Coronary artery (tissue), 2 donors: ENCODE measurements around the gene NFATC2IP.
"Not testable (repeated sequence)": the region's sequence is repeated elsewhere in the genome, so short reads cannot be mapped to it uniquely, and the experiment has no call there.

Experiments used
- DNase-seq: peaks from one replicate; pipeline ENCODE4 v3.0.0-alpha.2; 2017; ENCODE audit warnings: low spot score
- H3K27ac ChIP-seq, 2 donors: fragments of 200-600 bp; sonication (generic); one replicate each; pipeline ENCODE4 v1.5.1; 2016 to 2019
- H3K4me3 ChIP-seq: fragments of 200-600 bp; sonication (generic); 2 replicates; pipeline ENCODE4 v1.5.1; 2016; ENCODE audit warnings: mild to moderate bottlenecking, moderate library complexity
- TF ChIP-seq, protein P1 (sequence below): fragments of 200-600 bp; sonication (generic); IDR thresholded peaks from one replicate; pipeline ENCODE4 v1.5.1; 2019; ENCODE audit warnings: antibody characterized with exemption

Gene NFATC2IP

DNA sequence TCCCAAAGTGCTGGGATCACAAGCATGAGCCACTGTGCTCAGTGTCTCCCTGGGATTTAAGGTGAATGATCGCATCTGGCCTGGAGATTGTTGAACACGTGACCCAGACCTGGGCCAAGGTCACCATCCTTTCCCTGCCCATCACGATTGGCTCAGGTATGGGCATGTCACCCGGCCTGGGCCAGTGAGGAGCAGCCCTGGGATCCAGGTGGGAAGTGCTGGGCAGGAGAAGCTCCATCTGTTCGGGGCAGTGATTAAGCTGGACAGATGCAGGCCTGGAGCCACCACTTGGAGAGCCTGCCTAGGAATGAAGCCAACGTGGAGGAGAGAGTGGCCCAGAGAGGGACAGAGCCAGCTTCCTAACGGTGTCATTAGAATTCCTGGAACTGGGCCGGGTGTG is 41.0 kb downstream of the NFATC2IP start:
- no peak overlapping the region for H3K4me3 ChIP-seq
- H3K27ac ChIP-seq, result no peak overlapping the region
- DNase-seq, result no peak
- TF ChIP-seq, protein P1, sequence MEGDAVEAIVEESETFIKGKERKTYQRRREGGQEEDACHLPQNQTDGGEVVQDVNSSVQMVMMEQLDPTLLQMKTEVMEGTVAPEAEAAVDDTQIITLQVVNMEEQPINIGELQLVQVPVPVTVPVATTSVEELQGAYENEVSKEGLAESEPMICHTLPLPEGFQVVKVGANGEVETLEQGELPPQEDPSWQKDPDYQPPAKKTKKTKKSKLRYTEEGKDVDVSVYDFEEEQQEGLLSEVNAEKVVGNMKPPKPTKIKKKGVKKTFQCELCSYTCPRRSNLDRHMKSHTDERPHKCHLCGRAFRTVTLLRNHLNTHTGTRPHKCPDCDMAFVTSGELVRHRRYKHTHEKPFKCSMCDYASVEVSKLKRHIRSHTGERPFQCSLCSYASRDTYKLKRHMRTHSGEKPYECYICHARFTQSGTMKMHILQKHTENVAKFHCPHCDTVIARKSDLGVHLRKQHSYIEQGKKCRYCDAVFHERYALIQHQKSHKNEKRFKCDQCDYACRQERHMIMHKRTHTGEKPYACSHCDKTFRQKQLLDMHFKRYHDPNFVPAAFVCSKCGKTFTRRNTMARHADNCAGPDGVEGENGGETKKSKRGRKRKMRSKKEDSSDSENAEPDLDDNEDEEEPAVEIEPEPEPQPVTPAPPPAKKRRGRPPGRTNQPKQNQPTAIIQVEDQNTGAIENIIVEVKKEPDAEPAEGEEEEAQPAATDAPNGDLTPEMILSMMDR, result no peak

DNA sequence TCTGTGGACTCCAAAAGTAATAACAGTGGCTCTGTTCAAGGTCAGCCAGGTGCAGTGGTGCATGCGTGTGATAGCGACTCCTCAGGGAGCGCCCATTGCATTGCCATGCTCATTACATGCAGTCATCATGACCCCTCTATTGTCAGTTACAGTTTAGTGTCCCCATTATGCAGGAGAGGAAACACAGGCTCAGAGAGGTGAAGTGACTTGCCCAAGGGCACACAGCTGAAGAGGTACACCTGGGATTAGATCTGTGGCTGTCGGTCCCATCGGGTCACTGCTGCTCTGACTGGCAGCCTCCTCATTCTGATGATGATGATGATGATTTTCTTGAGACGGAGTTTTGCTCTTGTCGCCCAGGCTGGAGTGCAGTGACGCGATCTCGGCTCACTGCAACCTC is 41.8 kb downstream of the NFATC2IP start:
- TF ChIP-seq, protein P1, result no peak
- H3K4me3 ChIP-seq, result no peak overlapping the region
- DNase-seq, result no peak
- H3K27ac ChIP-seq, result no peak overlapping the region

DNA sequence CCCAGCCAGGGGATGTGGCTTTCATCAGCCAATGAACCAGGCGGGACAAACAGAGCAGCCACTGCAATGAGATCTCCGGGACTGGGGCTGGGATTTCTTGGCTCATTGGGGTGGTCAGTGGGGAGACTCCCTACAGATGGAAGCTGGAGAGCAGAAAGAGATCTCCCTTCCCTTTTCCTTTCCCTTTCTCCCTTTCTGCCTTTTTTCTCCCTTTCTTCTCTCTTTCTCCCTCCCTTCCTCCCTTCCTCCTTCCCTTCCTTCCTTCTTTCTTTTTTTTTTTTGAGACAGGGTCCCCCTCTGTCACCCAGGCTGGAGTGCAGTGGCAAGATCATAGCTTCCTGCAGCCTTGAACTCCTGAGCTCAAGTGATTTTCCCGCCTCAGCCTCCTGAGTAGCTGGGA is 48.1 kb downstream of the NFATC2IP start:
- Histone ChIP-seq H3K27ac (no peak overlapping the region), H3K4me3 (no peak overlapping the region)
- TF ChIP-seq, protein P1, result no peak
- no peak for DNase-seq

DNA sequence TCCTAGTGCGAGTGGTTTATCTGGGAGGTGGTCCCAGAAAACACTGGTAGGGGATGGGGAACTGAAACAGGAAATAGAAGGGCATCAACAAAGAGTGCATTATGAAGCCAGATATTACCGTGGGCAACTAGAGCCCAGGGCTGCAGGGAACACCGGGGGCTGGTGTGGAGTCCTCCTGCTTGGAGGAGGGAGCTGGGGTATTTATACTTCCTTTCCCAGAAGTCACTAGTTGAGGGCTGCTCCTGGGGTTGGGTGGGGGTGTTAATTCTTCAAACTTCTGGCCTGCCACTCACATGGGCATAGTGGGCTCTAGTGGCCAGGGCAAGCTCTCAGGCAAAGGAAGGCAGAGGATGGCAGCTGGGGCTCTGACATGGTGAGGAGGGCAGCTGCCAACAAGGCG is 48.8 kb downstream of the NFATC2IP start:
- H3K27ac ChIP-seq, result no peak overlapping the region
- H3K4me3 ChIP-seq, result no peak overlapping the region
- TF ChIP-seq, protein P1, result no peak
- no peak for DNase-seq

DNA sequence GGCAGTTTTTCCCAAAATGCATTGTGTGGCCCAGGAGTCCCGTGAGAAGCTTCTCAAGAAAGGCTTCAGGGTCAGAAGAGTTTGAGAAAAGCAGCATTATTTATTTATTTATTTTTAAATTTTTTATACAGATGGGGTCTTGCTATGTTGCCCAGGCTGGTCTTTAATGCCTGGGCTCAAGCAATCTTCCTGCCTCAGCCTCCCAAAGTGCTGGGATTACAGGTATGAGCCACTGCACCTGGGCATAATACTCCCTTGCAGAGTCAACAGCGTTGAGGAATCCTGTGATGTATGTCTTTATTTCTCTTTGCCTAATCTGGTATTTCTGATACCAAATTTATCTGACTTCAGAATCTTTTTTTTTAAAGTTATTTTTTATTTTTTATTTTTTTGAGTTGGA is 49.3 kb downstream of the NFATC2IP start:
- TF ChIP-seq, protein P1, result no peak
- no peak for DNase-seq
- no peak overlapping the region for H3K27ac ChIP-seq
- H3K4me3 ChIP-seq, result no peak overlapping the region

DNA sequence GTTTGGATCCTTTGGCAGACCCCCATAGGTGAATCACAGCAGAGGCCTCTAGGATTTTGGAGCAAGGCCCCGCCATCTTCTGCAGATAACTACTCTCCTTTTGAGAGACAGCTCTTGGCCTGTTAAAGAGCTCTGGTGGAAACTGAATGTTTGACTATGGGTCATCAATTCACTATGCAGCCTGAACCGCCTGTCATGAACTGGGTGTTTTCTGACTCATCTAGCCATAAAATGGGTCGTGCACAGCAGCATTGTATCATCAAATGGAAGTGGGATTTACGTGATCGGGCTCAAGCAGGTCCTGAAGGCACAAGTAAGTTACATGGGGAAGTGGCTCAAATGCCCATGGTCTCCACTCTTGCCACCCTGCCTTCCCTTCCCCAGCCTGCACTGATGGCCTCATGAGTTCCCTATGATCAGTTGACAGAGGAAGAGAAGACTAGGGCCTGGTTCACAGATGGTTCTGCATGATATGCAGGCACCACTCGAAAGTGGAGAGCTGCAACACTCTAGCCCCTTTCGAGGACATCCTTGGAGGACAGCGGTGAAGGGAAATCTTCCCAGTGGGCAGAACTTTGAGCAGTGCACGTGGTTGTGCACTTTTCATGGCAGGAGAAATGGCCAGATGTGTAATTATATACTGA is 53.9 kb downstream of the NFATC2IP start:
- not testable (repeated sequence) for H3K4me3 ChIP-seq, DNase-seq, H3K27ac ChIP-seq

DNA sequence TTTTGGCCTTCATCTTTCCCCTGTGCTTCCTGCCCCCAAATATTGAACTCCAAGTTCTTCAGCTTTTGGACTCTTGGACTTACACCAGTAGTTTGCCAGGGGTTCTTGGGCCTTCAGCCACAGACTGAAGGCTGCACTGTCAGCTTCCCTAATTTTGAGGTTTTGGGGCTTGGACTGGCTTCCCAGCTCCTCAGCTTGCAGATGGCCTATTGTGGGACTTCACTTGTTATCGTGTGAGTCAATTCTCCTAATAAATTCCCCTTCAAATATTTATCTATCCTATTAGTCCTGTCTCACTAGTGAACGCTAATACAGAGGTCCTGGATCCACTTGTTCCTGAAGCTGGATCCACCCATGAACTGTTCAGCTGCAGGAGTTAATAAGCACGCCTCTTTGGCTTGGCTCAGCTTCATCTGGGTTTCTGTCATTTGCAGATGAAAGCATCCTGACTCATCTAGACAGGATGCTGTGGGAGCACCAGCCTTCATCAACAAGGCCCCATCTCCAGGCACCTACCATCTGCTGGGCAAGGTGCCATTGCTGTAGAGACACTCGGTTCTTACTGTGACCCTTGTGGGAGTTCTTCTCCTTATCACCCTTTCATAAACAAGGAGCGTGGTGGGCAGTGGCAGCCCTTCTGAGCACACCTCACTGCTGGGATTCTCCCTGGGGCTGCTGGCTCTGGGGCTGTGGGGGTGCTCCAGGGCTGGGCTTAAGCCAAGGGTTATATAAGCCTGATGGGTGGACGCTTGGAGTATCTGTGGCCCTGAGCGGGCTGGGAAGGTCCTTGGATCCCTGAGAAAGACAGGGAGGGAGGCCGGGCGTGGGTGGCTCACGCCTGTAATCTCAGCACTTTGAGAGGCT is 57.2 kb downstream of the NFATC2IP start:
- Histone ChIP-seq H3K27ac (no peak overlapping the region), H3K4me3 (no peak overlapping the region)
- TF ChIP-seq, protein P1, result no peak
- no peak for DNase-seq
